ENCODE measurements around the gene DPY19L3.
"Not testable (repeated sequence)": the region's sequence is repeated elsewhere in the genome, so short reads cannot be mapped to it uniquely, and the experiment has no call there.

The DPY19L3 gene

DNA sequence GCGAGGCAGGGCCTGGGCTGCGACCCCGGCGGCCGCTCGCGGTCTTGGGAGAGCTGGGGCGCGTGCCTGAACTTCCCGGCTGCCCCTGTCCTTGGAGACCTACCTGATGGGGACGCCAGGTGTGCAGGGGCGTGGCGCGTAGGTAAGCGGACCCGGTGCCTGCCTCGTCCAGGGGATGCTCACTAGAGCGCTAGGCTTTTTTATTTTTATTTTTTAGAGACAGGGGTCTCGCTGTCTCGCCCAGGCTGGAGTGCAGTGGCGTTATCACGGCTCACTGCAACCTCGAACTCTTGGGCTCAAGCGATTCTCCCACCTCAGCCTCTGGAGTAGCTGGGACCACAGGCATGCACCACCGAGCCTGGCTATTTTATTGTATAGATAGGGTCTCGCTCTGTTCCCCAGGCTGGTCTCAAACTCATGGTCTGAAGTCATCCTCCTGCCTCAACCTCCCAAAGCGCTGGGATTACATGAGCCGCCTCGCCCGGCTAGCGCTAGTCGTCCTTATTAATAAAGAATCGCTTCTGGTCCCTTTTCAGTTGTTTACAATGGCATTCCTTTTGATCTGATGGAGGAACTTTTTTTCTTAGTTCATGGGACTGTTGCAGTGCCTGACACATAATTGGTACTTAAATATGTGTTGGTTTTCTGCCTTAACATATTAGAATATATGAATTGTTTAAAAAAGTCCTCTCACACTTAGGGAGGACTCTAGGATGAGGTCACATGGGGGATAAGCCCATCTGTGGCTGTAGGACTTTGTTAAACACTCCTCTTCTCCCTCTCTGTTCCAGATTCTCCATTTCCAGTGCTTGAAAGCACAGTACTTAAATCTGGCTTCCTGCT lies 812 bp downstream of the DPY19L3 start:
- ATAC-seq (replicated peaks) = no peak
- Mint-ChIP-seq H3K9me3 (no peaks in the 10 kb centered on the region), H3K4me1 (peaks cover 8 to 17% of the 10 kb centered on the region in 2 donors), H3K4me3 (peak overlapping the region; percentile 79 to 95), H3K27ac (peak overlapping the region; percentile 70), H3K36me3 (peaks cover 7 to 20% of the 10 kb centered on the region in 2 donors), H3K27me3 (no peaks in the 10 kb centered on the region)
- no peak for DNase-seq

DNA sequence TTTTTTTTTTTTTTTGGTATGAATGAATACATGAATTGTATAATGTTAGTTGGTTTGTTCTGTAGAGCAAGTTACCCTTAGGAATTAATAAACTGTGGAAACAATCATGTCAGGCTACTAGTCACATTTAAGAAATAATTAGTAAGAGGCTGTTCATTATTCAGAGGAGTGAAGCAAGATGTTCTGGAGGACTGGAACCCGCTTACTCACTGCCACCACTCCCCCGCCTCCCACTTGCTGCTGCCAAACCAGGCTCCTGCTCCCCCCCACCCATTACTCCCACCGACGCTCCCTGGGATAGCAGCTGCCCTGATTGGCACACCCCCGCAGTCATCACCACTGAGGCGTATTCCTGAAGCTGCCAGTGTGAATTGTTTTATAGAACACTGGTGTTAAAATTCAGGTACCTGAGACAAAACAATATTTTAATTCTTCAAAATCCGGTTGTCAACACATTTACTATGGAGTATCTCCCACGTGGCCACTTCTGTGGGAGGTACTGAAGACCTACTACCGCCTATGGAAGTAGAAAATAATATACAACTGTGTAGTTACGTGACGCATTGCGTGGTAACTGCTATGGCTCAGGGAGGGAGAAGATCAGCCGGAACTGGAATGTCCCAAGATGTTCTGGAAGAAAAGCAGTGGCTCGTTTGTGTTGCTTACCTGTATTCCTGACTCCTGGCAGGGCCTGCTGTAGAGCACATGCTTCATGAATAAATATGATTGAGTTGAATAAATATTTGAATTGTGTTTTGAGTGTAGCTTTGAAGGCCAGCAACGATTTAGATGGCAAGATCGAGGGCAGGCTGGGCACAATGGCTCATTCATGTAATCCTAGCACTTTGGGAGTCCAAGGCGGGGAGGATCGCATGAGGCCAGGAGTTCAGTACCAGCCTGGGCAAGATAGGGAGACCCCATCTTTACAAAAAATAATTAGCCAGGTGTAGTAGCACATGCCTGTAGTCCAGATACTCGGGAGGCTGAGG lies 1.7 kb downstream of the DPY19L3 start:
- no peak for ATAC-seq (replicated peaks)
- Mint-ChIP-seq H3K4me3 (peak overlapping the region; percentile 79 to 95), H3K27me3 (no peaks in the 10 kb centered on the region), H3K9me3 (no peaks in the 10 kb centered on the region), H3K4me1 (peaks cover 8 to 17% of the 10 kb centered on the region in 2 donors), H3K27ac (peak overlapping the region; percentile 70), H3K36me3 (peaks cover 11 to 19% of the 10 kb centered on the region in 2 donors)
- no peak for DNase-seq

DNA sequence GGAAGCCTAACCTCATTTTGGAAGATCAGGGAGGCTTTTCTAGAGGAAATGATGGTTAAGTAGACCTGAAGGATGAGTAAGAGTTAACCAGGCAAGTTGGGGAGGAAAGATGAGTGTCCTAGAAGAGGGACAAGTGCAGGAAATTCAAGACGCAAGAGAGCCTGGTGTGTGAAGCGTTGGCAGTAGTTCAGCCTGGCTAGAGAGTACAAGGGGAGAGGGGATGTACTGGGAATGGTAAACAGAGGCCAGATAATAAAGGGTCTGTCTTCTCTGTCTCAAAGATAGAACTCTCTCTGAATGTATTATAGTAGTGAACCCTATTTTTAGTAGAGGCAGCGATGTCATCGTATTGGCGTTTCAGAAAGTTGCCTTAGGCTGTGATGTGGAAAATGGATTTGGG lies 9.7 kb downstream of the DPY19L3 start:
- Mint-ChIP-seq H3K36me3 (peaks cover 27 to 34% of the 10 kb centered on the region in 2 donors), H3K9me3 (no peaks in the 10 kb centered on the region), H3K27me3 (no peaks in the 10 kb centered on the region), H3K4me3 (no peak overlapping the region), H3K4me1 (no peaks in the 10 kb centered on the region), H3K27ac (no peak overlapping the region)
- ATAC-seq (replicated peaks) = no peak
- no peak for DNase-seq

- no peaks in the 10 kb centered on the region for H3K9me3 Mint-ChIP-seq
- no peak overlapping the region for H3K27ac Mint-ChIP-seq
- no peak overlapping the region for H3K4me3 Mint-ChIP-seq
- ATAC-seq (replicated peaks) (no peak), DNase-seq (no peak)
- H3K27me3 Mint-ChIP-seq = no peaks in the 10 kb centered on the region
- H3K36me3 Mint-ChIP-seq = peaks cover 27 to 34% of the 10 kb centered on the region in 2 donors
- H3K4me1 Mint-ChIP-seq = no peaks in the 10 kb centered on the region
Measured at GRCh38 chr19:32415669-32416068, 10.1 kb downstream of the DPY19L3 start.

DNA sequence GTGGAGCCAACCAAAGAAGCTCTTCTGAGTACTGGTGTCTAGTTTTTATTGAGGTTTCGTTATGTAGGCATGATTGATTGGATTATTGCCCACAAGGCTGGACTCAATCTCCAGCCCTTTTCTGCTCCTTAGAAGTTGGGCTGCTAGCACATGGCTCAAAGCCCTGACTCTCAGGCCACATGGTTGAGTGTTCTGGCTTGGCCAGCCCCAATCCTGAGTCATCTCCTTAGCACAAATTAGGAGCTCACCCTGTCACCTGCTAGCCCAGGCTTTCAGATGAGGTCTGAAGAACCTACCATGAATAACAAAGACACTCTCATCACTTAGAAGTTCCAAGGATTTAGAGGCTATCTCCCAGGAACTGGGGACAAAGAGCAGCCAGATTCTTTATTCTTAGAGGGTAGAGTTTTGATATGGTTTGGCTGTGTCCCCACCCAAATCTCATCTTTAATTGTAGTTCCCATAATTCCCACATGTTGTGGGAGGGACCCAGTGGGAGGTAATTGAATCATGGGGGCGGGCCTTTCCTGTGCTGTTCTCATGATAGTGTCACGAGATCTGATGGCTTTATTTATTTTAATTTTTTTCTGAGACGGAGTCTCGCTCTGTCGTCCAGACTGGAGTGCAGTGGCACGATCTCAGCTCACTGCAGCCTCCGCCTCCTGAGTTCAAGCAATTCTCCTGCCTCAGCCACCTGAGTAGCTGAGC lies 11.3 kb downstream of the DPY19L3 start:
- peaks cover 3 to 7% of the 10 kb centered on the region in 2 donors for H3K4me1 Mint-ChIP-seq

GRCh38 chr19:32418155-32418554 lies 12.6 kb downstream of the DPY19L3 start:
- H3K9me3 Mint-ChIP-seq = peaks cover 0 to 2% of the 10 kb centered on the region in 2 donors
- H3K4me1 Mint-ChIP-seq = peaks cover 9 to 17% of the 10 kb centered on the region in 2 donors
- DNase-seq = no peak
- no peak overlapping the region for H3K27ac Mint-ChIP-seq
- no peaks in the 10 kb centered on the region for H3K27me3 Mint-ChIP-seq
- ATAC-seq (replicated peaks) = no peak
- H3K4me3 Mint-ChIP-seq = no peak overlapping the region
- H3K36me3 Mint-ChIP-seq = peaks cover 24 to 37% of the 10 kb centered on the region in 2 donors

More for the DNA sequence above, 11.3 kb downstream of the DPY19L3 start:
- DNase-seq (no peak), ATAC-seq (replicated peaks) (no peak)
- Mint-ChIP-seq H3K4me3 (no peak overlapping the region), H3K36me3 (peaks cover 24 to 32% of the 10 kb centered on the region in 2 donors), H3K9me3 (no peaks in the 10 kb centered on the region), H3K27ac (no peak overlapping the region), H3K27me3 (no peaks in the 10 kb centered on the region)

GRCh38 chr19:32421589-32422361 lies 16.2 kb downstream of the DPY19L3 start:
- peaks cover 9 to 17% of the 10 kb centered on the region in 2 donors for H3K4me1 Mint-ChIP-seq
- peaks cover 10 to 18% of the 10 kb centered on the region in 2 donors for H3K36me3 Mint-ChIP-seq
- H3K27me3 Mint-ChIP-seq = no peaks in the 10 kb centered on the region
- ATAC-seq (replicated peaks) (peak; percentile 64 to 75), DNase-seq (no peak)
- H3K27ac Mint-ChIP-seq = peak overlapping the region; percentile 57
- H3K4me3 Mint-ChIP-seq = peak overlapping the region; percentile 1 to 32
- peaks cover 0 to 2% of the 10 kb centered on the region in 2 donors for H3K9me3 Mint-ChIP-seq

- no peak for DNase-seq
- H3K36me3 Mint-ChIP-seq = peaks cover 6 to 16% of the 10 kb centered on the region in 2 donors
- peak overlapping the region; percentile 57 for H3K27ac Mint-ChIP-seq
- no peaks in the 10 kb centered on the region for H3K27me3 Mint-ChIP-seq
- no peak for ATAC-seq (replicated peaks)
- H3K9me3 Mint-ChIP-seq = peaks cover 0 to 2% of the 10 kb centered on the region in 2 donors
- peaks cover 9 to 17% of the 10 kb centered on the region in 2 donors for H3K4me1 Mint-ChIP-seq
- peak overlapping the region; percentile 1 to 32 for H3K4me3 Mint-ChIP-seq
Measured at GRCh38 chr19:32422435-32422834, 16.9 kb downstream of the DPY19L3 start.

GRCh38 chr19:32423944-32424343 lies 18.4 kb downstream of the DPY19L3 start:
- ATAC-seq (replicated peaks); H3K9me3 Mint-ChIP-seq; DNase-seq; H3K27ac Mint-ChIP-seq; H3K27me3 Mint-ChIP-seq; H3K4me3 Mint-ChIP-seq: not testable (repeated sequence)
- Mint-ChIP-seq H3K4me1 (peaks cover 9 to 17% of the 10 kb centered on the region in 2 donors), H3K36me3 (peaks cover 4 to 19% of the 10 kb centered on the region in 2 donors)

GRCh38 chr19:32427536-32427935 lies 22.0 kb downstream of the DPY19L3 start:
- no peak for DNase-seq
- no peaks in the 10 kb centered on the region for H3K27me3 Mint-ChIP-seq
- no peak overlapping the region for H3K4me3 Mint-ChIP-seq
- peaks cover 0 to 4% of the 10 kb centered on the region in 2 donors for H3K4me1 Mint-ChIP-seq
- peaks cover 3 to 14% of the 10 kb centered on the region in 2 donors for H3K36me3 Mint-ChIP-seq
- no peaks in the 10 kb centered on the region for H3K9me3 Mint-ChIP-seq
- H3K27ac Mint-ChIP-seq = no peak overlapping the region
- no peak for ATAC-seq (replicated peaks)

DNA sequence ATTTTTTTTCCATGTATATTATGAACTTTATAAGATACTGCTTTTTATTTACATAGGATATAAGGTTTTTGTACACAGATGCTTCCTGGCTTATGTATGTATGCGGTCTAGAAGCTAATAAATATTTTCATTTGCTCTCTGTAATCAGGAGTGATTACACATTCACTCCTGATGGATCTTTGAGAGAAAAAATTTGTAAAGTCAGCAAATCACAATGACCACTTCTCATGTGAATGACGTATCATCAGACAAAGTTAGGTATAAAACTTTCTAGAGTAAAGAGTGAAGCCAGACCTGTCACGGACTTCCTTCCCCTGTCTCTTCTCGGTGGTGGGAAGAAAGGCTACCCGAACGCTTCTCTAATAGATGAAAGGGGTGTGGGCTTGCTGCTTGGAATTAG lies 31.1 kb downstream of the DPY19L3 start:
- Mint-ChIP-seq H3K27ac (no peak overlapping the region), H3K4me3 (no peak overlapping the region), H3K4me1 (peaks cover 0 to 2% of the 10 kb centered on the region in 2 donors), H3K36me3 (peaks cover 17 to 25% of the 10 kb centered on the region in 2 donors), H3K27me3 (no peaks in the 10 kb centered on the region), H3K9me3 (no peaks in the 10 kb centered on the region)
- DNase-seq = no peak
- no peak for ATAC-seq (replicated peaks)

DNA sequence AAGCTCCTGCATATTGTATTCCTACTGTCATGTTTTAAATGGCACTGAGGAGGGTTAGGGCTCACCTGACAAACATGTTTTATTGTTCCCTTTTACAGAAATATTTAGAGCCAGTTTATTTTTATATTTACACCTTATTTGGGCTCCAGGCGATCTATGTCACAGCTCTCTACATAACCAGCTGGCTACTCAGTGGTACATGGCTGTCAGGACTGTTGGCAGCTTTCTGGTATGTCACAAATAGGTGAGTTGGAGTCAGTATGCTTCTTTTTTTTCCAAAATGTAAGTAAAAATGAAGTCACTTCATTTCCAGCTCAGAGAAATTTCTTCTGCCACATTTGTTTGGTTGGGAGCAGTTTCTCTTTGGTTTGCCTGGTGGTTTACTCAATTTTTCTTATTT lies 31.5 kb downstream of the DPY19L3 start:
- Mint-ChIP-seq H3K4me3 (no peak overlapping the region), H3K27me3 (no peaks in the 10 kb centered on the region), H3K27ac (no peak overlapping the region), H3K4me1 (peaks cover 0 to 2% of the 10 kb centered on the region in 2 donors), H3K36me3 (peaks cover 17 to 25% of the 10 kb centered on the region in 2 donors), H3K9me3 (no peaks in the 10 kb centered on the region)
- DNase-seq (no peak), ATAC-seq (replicated peaks) (no peak)

DNA sequence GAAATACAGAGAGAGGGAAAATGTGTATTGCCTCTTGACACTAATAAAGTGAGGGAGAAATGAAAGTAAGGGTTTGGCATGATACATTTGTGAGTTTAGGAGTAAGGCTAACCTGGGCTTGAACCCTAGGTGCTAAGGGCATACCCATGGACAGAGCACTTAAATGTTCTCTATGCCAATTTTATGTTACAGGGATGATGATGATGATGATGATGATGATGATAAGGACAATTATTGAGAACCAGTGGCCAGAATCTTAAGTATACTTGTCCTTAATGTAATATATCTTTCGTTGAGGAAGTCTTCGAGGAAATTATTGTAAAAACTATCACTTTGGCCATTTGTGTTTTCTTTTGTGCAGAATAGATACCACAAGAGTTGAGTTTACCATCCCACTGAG lies 33.2 kb downstream of the DPY19L3 start:
- DNase-seq (no peak), ATAC-seq (replicated peaks) (no peak)
- Mint-ChIP-seq H3K4me3 (no peak overlapping the region), H3K4me1 (peaks cover 0 to 2% of the 10 kb centered on the region in 2 donors), H3K27ac (no peak overlapping the region), H3K9me3 (no peaks in the 10 kb centered on the region), H3K27me3 (no peaks in the 10 kb centered on the region), H3K36me3 (peaks cover 13 to 18% of the 10 kb centered on the region in 2 donors)

Measured in stimulated activated naive B cell treated with anti-CD40 and anti-IgM and Interleukin-4, amounts not matched to agents 10 μg/mL and 1 μg/mL and 100 μg/mL, for 72 hours (primary cell).